CD1c-positive myeloid dendritic cell (primary cell): ENCODE results near the gene ADGRL3.

Source experiments
- DNase-seq: peaks from one replicate; pipeline ENCODE4 v3.0.0-alpha.2; 2016; ENCODE audit errors: extremely low spot score

Gene ADGRL3

GRCh38 chr4:62093735-62094134 is 893.6 kb downstream of the ADGRL3 start:
- no peak for DNase-seq

DNA sequence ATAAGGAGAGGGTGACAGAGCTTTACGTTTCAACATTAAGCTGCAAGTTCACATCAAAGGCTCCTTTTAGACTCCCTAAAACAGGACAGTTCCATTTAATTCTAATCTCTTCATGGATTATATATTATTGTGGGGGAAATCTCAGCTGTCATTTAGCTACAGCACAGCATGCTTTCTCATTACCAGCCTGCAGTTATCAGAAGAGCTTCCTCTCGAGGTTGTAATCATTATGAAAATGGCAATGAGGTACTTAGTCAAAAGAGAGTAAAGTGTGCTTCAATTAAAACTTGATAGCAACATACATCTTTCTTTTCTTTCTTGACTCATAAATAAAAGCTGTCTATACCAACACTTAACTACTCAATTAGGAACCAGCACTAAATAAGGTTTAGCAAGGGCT is 896.8 kb downstream of the ADGRL3 start:
- no peak for DNase-seq

GRCh38 chr4:62115216-62115615 is 915.1 kb downstream of the ADGRL3 start:
- DNase-seq = no peak

DNA sequence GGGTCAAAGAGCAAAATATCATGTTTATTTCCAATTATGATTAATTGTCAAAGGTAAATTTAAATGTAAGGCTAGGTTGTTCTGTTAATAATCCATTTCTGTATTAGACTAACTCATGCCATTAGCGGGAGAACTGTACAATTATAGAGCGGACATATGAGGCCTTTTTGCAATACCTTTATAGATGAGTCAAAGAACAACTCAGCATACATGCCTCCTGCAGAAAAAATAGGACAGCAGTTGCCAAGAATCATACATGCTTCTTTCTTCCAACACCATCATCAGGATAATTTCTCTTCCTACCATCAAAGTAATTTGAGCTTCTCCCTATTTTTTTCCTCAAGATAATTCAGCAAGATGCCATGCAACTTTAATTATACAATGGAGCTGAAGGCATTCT is 917.8 kb downstream of the ADGRL3 start:
- DNase-seq = no peak

DNA sequence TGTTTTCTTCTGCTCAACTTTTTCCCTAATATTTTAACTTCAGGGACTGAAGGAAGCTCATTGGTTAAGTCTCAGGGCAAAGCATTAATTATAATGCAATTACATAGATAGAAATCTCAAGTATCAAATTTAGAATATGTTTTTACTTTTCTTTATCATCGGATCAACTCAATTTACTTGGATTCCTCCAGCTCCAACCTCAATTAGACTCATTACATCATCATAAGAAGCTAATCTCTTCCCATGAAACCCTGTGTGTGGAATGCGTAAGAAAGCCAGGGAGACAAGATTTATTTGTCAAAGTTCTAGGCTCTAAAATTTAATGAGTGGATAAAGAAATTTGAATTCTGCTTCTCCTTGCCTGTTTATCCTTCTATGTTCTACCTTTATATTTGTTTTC is 918.4 kb downstream of the ADGRL3 start:
- no peak for DNase-seq

DNA sequence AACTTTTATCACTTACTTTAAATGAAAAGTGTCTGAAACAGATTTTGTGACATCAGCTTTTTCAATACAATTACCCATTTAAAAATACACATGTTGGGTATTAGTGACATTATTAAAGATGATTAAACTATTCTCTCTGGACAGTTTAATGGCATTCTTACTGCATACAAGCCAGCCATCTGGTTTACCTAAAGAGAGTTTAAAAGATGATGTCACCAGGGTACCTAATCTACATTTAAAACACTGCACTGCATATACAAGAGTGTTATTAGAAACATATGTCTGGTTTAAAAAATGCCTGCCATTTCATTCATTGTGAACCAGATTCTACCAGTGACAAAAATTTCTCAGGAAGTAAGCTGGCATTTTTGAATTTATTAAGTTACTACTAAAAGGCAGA is 919.1 kb downstream of the ADGRL3 start:
- DNase-seq = no peak

DNA sequence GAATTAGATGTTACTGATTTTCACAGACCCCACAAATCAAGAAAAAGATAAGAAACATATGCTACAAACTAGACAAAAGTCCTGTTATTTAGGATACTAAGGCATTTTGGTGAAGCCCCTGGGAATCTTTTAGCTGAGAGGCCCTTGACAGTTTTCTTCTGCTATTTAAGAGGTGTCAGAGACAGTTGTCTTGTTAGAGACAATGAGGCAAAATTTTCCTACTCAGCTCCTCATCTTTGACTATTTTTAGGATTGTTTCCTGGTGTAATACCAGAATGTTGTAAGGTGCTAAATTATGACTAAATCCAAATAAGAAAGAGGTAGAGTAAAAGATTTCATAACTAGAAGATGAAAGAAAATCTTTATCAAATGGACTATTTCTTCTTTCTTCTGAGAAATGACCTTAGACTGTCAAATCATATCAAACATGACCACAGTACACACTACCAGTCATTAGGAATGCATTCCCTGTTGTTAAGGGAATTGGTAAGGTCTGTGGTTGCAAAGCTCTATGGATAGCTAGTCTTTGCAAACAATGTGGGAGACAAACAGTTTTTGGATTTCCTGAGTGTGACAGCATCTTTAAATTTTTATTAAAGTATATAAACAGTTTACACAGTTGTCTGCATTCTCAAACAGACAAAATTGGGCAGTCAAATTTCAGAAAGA is 926.1 kb downstream of the ADGRL3 start:
- DNase-seq = no peak
